ENCODE data around the gene PPM1A.

The PPM1A gene

GRCh38 chr14:60248697-60249318 lies at the start of gene PPM1A:
Gene PPM1A, plus strand, starts transcription at chr14:60249221. Its CDS starts 33,483 bp downstream, at chr14:60282704.
- peak; percentile 94 for DNase-seq

- DNase-seq, result no peak
Measured at GRCh38 chr14:60199321-60199720, 49.7 kb upstream of the PPM1A start.

- no peak for DNase-seq
Measured at GRCh38 chr14:60204104-60204842, 44.7 kb upstream of the PPM1A start.

- DNase-seq, result no peak
Measured at GRCh38 chr14:60204843-60205774, 43.9 kb upstream of the PPM1A start.

GRCh38 chr14:60206249-60206670 lies 42.8 kb upstream of the PPM1A start:
- no peak for DNase-seq

GRCh38 chr14:60206837-60207533 lies 42.0 kb upstream of the PPM1A start:
- no peak for DNase-seq

GRCh38 chr14:60210703-60211102 lies 38.3 kb upstream of the PPM1A start:
- DNase-seq, result no peak

- no peak for DNase-seq
Measured at GRCh38 chr14:60211153-60211552, 37.9 kb upstream of the PPM1A start.

GRCh38 chr14:60212503-60213371 lies 36.3 kb upstream of the PPM1A start:
- DNase-seq, result no peak

- no peak for DNase-seq
Measured at GRCh38 chr14:60214003-60214402, 35.0 kb upstream of the PPM1A start.

GRCh38 chr14:60214415-60215126 lies 34.5 kb upstream of the PPM1A start:
- no peak for DNase-seq

GRCh38 chr14:60215127-60215444 lies 33.9 kb upstream of the PPM1A start:
- DNase-seq, result no peak

GRCh38 chr14:60215520-60216420 lies 33.3 kb upstream of the PPM1A start:
- no peak for DNase-seq

GRCh38 chr14:60217713-60218112 lies 31.3 kb upstream of the PPM1A start:
- DNase-seq, result no peak

GRCh38 chr14:60220084-60220483 lies 28.9 kb upstream of the PPM1A start:
- no peak for DNase-seq

GRCh38 chr14:60220917-60221316 lies 28.1 kb upstream of the PPM1A start:
- DNase-seq, result no peak

GRCh38 chr14:60221457-60221856 lies 27.6 kb upstream of the PPM1A start:
- DNase-seq, result no peak

GRCh38 chr14:60222820-60223219 lies 26.2 kb upstream of the PPM1A start:
- no peak for DNase-seq

- DNase-seq, result no peak
Measured at GRCh38 chr14:60225265-60225664, 23.8 kb upstream of the PPM1A start.

- no peak for DNase-seq
Measured at GRCh38 chr14:60226298-60226697, 22.7 kb upstream of the PPM1A start.
